GM21717 (cell line): ENCODE data around the gene ADAM19.

Source experiments
- ATAC-seq: cut with Tn5 transposase; IDR thresholded peaks from one replicate; pipeline ENCODE4 v1.9.1; 2021; ENCODE audit warnings: mild to moderate bottlenecking, moderate library complexity; ENCODE audit not compliant: unreplicated experiment

The ADAM19 gene

GRCh38 chr5:157563373-157563928, 12.1 kb downstream of the ADAM19 start:
- no peak for ATAC-seq

- no peak for ATAC-seq
These were observed 13.4 kb downstream of the ADAM19 start for GRCh38 chr5:157562111-157562581.

GRCh38 chr5:157561110-157561509, 14.5 kb downstream of the ADAM19 start:
- no peak for ATAC-seq

- ATAC-seq, result no peak
These were observed 16.3 kb downstream of the ADAM19 start for GRCh38 chr5:157559301-157559700.

- ATAC-seq, result no peak
These were observed 16.9 kb downstream of the ADAM19 start for GRCh38 chr5:157558681-157559080.

GRCh38 chr5:157558041-157558595, 17.5 kb downstream of the ADAM19 start:
- no peak for ATAC-seq

- ATAC-seq, result no peak
These were observed 18.8 kb downstream of the ADAM19 start for GRCh38 chr5:157556615-157557418.

- no peak for ATAC-seq
These were observed 20.4 kb downstream of the ADAM19 start for GRCh38 chr5:157555037-157555640.

- no peak for ATAC-seq
These were observed 21.2 kb downstream of the ADAM19 start for GRCh38 chr5:157554179-157555036.

GRCh38 chr5:157552650-157553049, 22.9 kb downstream of the ADAM19 start:
- ATAC-seq, result no peak

- ATAC-seq, result no peak
These were observed 24.9 kb downstream of the ADAM19 start for GRCh38 chr5:157550663-157551062.

- no peak for ATAC-seq
These were observed 25.5 kb downstream of the ADAM19 start for GRCh38 chr5:157549954-157550549.

GRCh38 chr5:157549283-157549629, 26.3 kb downstream of the ADAM19 start:
- ATAC-seq, result no peak

GRCh38 chr5:157548513-157549282, 26.9 kb downstream of the ADAM19 start:
- no peak for ATAC-seq

- no peak for ATAC-seq
These were observed 27.5 kb downstream of the ADAM19 start for GRCh38 chr5:157547941-157548512.

- no peak for ATAC-seq
These were observed 29.0 kb downstream of the ADAM19 start for GRCh38 chr5:157546456-157547100.

- ATAC-seq, result no peak
These were observed 29.8 kb downstream of the ADAM19 start for GRCh38 chr5:157545610-157546310.

GRCh38 chr5:157544623-157544989, 31.0 kb downstream of the ADAM19 start:
- no peak for ATAC-seq
